OCI-M1 (cell line): ENCODE results near the gene BNIP1.

ENCODE experiments used
- DNase-seq: peaks from one replicate; lab custom pipeline; 2025; lab: John Stamatoyannopoulos, UW

The BNIP1 gene

GRCh38 chr5:173213236-173213933 is 69.1 kb downstream of the BNIP1 start:
- no peak for DNase-seq
